H54 (cell line): ENCODE measurements around the gene CDC42BPG.
A peak's percentile ranks its signal among the peaks of the same experiment; 100 is the strongest.
"Not testable (repeated sequence)": the region's sequence is repeated elsewhere in the genome, so short reads cannot be mapped to it uniquely, and the experiment has no call there.

Experiments
- DNase-seq: peaks from one replicate; pipeline ENCODE4 v3.0.0; 2011; ENCODE audit warnings: low spot score, mixed read lengths; ENCODE audit not compliant: insufficient read length
- FAIRE-seq: peaks from 3 replicates; lab custom pipeline; 2011; peaks lifted over from hg19 to GRCh38; lab: Jason Lieb, UNC
- POLR2A ChIP-seq: IDR thresholded peaks from 2 replicates; pipeline ENCODE4 v1.6.1; 2011; ENCODE audit warnings: low read depth, mild to moderate bottlenecking, low read length

The CDC42BPG gene

GRCh38 chr11:64855596-64856304, 11.3 kb upstream of the CDC42BPG start:
- DNase-seq (no peak), FAIRE-seq (no peak)
- TF ChIP-seq POLR2A = no peak

GRCh38 chr11:64854534-64855502, 10.4 kb upstream of the CDC42BPG start:
- DNase-seq = peak; percentile 95
- no peak for TF ChIP-seq POLR2A
- no peak for FAIRE-seq

GRCh38 chr11:64854157-64854533, 9.7 kb upstream of the CDC42BPG start:
- DNase-seq (no peak), FAIRE-seq (no peak)
- no peak for TF ChIP-seq POLR2A

- DNase-seq = no peak
- FAIRE-seq = no peak
- TF ChIP-seq POLR2A = no peak
These were observed 9.3 kb upstream of the CDC42BPG start for GRCh38 chr11:64853709-64854108.

GRCh38 chr11:64852804-64853509, 8.5 kb upstream of the CDC42BPG start:
- no peak for TF ChIP-seq POLR2A
- FAIRE-seq (no peak), DNase-seq (no peak)

- TF ChIP-seq POLR2A = no peak
- no peak for DNase-seq
- no peak for FAIRE-seq
These were observed 7.4 kb upstream of the CDC42BPG start for GRCh38 chr11:64851831-64852351.

- TF ChIP-seq POLR2A = no peak
- DNase-seq = no peak
- FAIRE-seq = no peak
These were observed 6.6 kb upstream of the CDC42BPG start for GRCh38 chr11:64850979-64851567.

- DNase-seq = no peak
- no peak for FAIRE-seq
- no peak for TF ChIP-seq POLR2A
These were observed 5.3 kb upstream of the CDC42BPG start for GRCh38 chr11:64849598-64850356.

- no peak for DNase-seq
- TF ChIP-seq POLR2A = no peak
- no peak for FAIRE-seq
These were observed 4.6 kb upstream of the CDC42BPG start for GRCh38 chr11:64848826-64849597.

- no peak for FAIRE-seq
- no peak for DNase-seq
- TF ChIP-seq POLR2A = no peak
These were observed 3.9 kb upstream of the CDC42BPG start for GRCh38 chr11:64848214-64848825.

GRCh38 chr11:64846998-64847666, 2.7 kb upstream of the CDC42BPG start:
- TF ChIP-seq POLR2A = no peak
- DNase-seq (peak; percentile 96), FAIRE-seq (no peak)

- not testable (repeated sequence) for DNase-seq, FAIRE-seq
These were observed 1.3 kb upstream of the CDC42BPG start for GRCh38 chr11:64845776-64846129.
